Measurements from ENCODE around the gene POLR3K. TPM values are rescaled to one million over a fixed set of nuclear protein-coding genes. Genes with fewer than 3 reads are reported as not detected.

The POLR3K gene
- total RNA-seq, 1 experiment from 2014 or later, result 40.1 TPM

DNA sequence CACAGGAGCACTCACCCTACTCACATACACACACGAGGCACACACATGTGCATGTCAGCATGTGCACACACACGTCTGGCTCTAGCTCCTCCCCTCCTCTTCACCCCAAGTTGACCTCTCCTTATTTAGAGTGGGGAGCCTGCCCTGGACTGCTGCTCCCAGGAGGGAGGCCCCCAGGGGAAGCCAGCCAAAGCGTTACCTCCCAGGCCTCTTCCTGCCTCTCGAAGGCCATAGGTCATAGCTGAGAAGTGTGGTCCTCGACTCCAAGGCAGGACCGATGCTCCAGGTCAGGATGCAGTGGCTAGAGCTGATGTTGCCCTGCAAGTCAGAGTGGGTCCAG lies 18.8 kb downstream of the POLR3K start:
- H3K9me3 Mint-ChIP-seq, result no peaks in the 10 kb centered on the region
- no peaks in the 10 kb centered on the region; the same call in 1 of the 2 replicates for H3K4me1 Mint-ChIP-seq
- no peaks in the 10 kb centered on the region for H3K27me3 Mint-ChIP-seq (ENCODE audit: low read depth)
- no peak overlapping the region for H3K4me3 Mint-ChIP-seq
- H3K27ac Mint-ChIP-seq, result no peak overlapping the region
- TF ChIP-seq NFE2L1 (CRISPR knock-in tag; IDR thresholded peaks at IDR 0.05), result no peak
- TF ChIP-seq, protein P1, sequence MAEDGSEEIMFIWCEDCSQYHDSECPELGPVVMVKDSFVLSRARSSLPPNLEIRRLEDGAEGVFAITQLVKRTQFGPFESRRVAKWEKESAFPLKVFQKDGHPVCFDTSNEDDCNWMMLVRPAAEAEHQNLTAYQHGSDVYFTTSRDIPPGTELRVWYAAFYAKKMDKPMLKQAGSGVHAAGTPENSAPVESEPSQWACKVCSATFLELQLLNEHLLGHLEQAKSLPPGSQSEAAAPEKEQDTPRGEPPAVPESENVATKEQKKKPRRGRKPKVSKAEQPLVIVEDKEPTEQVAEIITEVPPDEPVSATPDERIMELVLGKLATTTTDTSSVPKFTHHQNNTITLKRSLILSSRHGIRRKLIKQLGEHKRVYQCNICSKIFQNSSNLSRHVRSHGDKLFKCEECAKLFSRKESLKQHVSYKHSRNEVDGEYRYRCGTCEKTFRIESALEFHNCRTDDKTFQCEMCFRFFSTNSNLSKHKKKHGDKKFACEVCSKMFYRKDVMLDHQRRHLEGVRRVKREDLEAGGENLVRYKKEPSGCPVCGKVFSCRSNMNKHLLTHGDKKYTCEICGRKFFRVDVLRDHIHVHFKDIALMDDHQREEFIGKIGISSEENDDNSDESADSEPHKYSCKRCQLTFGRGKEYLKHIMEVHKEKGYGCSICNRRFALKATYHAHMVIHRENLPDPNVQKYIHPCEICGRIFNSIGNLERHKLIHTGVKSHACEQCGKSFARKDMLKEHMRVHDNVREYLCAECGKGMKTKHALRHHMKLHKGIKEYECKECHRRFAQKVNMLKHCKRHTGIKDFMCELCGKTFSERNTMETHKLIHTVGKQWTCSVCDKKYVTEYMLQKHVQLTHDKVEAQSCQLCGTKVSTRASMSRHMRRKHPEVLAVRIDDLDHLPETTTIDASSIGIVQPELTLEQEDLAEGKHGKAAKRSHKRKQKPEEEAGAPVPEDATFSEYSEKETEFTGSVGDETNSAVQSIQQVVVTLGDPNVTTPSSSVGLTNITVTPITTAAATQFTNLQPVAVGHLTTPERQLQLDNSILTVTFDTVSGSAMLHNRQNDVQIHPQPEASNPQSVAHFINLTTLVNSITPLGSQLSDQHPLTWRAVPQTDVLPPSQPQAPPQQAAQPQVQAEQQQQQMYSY (CRISPR knock-in tag; IDR thresholded peaks at IDR 0.05), result no peak
- no peak for TF ChIP-seq SMAD4 (CRISPR knock-in tag; IDR thresholded peaks at IDR 0.05)
- no peak for TF ChIP-seq FOXJ3 (CRISPR knock-in tag; IDR thresholded peaks at IDR 0.05; ENCODE audit: borderline replicate concordance)
- TF ChIP-seq FOXK1 (CRISPR knock-in tag; IDR thresholded peaks at IDR 0.05), result no peak
- no peak for TF ChIP-seq TCF7 (CRISPR knock-in tag; IDR thresholded peaks at IDR 0.05; ENCODE audit: low read depth)
- TF ChIP-seq RORB (CRISPR knock-in tag; IDR thresholded peaks at IDR 0.05), result no peak
- TF ChIP-seq CREM (CRISPR knock-in tag; IDR thresholded peaks at IDR 0.05), result no peak
- TF ChIP-seq ZNF671 (CRISPR knock-in tag; IDR thresholded peaks at IDR 0.05), result no peak
- TF ChIP-seq MAX (CRISPR knock-in tag; IDR thresholded peaks at IDR 0.05), result no peak
- no peak for TF ChIP-seq ZBTB21 (CRISPR knock-in tag; IDR thresholded peaks at IDR 0.05; ENCODE audit: borderline replicate concordance)
- TF ChIP-seq, protein P2, sequence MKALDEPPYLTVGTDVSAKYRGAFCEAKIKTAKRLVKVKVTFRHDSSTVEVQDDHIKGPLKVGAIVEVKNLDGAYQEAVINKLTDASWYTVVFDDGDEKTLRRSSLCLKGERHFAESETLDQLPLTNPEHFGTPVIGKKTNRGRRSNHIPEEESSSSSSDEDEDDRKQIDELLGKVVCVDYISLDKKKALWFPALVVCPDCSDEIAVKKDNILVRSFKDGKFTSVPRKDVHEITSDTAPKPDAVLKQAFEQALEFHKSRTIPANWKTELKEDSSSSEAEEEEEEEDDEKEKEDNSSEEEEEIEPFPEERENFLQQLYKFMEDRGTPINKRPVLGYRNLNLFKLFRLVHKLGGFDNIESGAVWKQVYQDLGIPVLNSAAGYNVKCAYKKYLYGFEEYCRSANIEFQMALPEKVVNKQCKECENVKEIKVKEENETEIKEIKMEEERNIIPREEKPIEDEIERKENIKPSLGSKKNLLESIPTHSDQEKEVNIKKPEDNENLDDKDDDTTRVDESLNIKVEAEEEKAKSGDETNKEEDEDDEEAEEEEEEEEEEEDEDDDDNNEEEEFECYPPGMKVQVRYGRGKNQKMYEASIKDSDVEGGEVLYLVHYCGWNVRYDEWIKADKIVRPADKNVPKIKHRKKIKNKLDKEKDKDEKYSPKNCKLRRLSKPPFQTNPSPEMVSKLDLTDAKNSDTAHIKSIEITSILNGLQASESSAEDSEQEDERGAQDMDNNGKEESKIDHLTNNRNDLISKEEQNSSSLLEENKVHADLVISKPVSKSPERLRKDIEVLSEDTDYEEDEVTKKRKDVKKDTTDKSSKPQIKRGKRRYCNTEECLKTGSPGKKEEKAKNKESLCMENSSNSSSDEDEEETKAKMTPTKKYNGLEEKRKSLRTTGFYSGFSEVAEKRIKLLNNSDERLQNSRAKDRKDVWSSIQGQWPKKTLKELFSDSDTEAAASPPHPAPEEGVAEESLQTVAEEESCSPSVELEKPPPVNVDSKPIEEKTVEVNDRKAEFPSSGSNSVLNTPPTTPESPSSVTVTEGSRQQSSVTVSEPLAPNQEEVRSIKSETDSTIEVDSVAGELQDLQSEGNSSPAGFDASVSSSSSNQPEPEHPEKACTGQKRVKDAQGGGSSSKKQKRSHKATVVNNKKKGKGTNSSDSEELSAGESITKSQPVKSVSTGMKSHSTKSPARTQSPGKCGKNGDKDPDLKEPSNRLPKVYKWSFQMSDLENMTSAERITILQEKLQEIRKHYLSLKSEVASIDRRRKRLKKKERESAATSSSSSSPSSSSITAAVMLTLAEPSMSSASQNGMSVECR (CRISPR knock-in tag; IDR thresholded peaks at IDR 0.05; ENCODE audit: borderline replicate concordance), result no peak
- TF ChIP-seq IRF2 (CRISPR knock-in tag; IDR thresholded peaks at IDR 0.05; ENCODE audit: borderline replicate concordance, low read depth), result no peak
- TF ChIP-seq NFYB (CRISPR knock-in tag; conservative IDR thresholded peaks at IDR 0.05; ENCODE audit: low read depth), result no peak
- peaks cover 11% of the 10 kb centered on the region for H3K36me3 Mint-ChIP-seq
- DNase-seq (ENCODE audit: low spot score) (no peak), ATAC-seq (no peak)
- CTCF ChIA-PET, result no interaction called here
- POLR2A ChIA-PET, result no interaction called here

GRCh38 chr16:33877-34647 lies 19.3 kb downstream of the POLR3K start:
- peak overlapping the region; percentile 3; the same call in 1 of the 2 replicates for H3K27ac Mint-ChIP-seq
- ATAC-seq (no peak), DNase-seq (ENCODE audit: low spot score) (no peak)
- H3K9me3 Mint-ChIP-seq, result no peaks in the 10 kb centered on the region
- no peak overlapping the region for H3K4me3 Mint-ChIP-seq
- CTCF ChIA-PET, result no interaction called here
- POLR2A ChIA-PET, result no interaction called here
- H3K36me3 Mint-ChIP-seq, result peaks cover 8% of the 10 kb centered on the region; the same call in 1 of the 2 replicates
- H3K4me1 Mint-ChIP-seq, result no peaks in the 10 kb centered on the region; the same call in 1 of the 2 replicates
- H3K27me3 Mint-ChIP-seq (ENCODE audit: low read depth), result no peaks in the 10 kb centered on the region
- TF ChIP-seq NR3C1 (CRISPR knock-in tag; conservative IDR thresholded peaks at IDR 0.05; ENCODE audit: low read depth) (no peak), AFF4 (CRISPR knock-in tag; IDR thresholded peaks at IDR 0.05; ENCODE audit: borderline replicate concordance) (no peak), PRRX2 (CRISPR knock-in tag; IDR thresholded peaks at IDR 0.05) (no peak), GABPB1 (CRISPR knock-in tag; IDR thresholded peaks at IDR 0.05) (no peak), ZNF512 (CRISPR knock-in tag; IDR thresholded peaks at IDR 0.05; ENCODE audit: borderline replicate concordance) (no peak)
